Fibroblast of upper back skin (primary cell): ENCODE results near the gene PCK2.
"Not testable (repeated sequence)": the region's sequence is repeated elsewhere in the genome, so short reads cannot be mapped to it uniquely, and the experiment has no call there.

ENCODE experiments used
- DNase-seq: peaks from one replicate; pipeline ENCODE4 v3.0.0-alpha.2; 2013

Gene PCK2

GRCh38 chr14:24093901-24094840 is at the start of gene PCK2:
Gene PCK2 (plus strand): TSS chr14:24094311. CDS start chr14:24094406, 95 bp downstream.
- DNase-seq, result peak; percentile 98

GRCh38 chr14:24049002-24049401 is 45.1 kb upstream of the PCK2 start:
- DNase-seq, result not testable (repeated sequence)

GRCh38 chr14:24050753-24051152 is 43.4 kb upstream of the PCK2 start:
- DNase-seq, result not testable (repeated sequence)

- no peak for DNase-seq
These were observed 42.8 kb upstream of the PCK2 start for GRCh38 chr14:24051176-24051788.

- peak; percentile 47 for DNase-seq
These were observed 42.1 kb upstream of the PCK2 start, which contains the start of gene CARMIL3 for GRCh38 chr14:24051789-24052655. Gene CARMIL3 (plus strand): TSS chr14:24052009. CDS start chr14:24052154, 145 bp downstream.

GRCh38 chr14:24052656-24053547 is 41.2 kb upstream of the PCK2 start:
- no peak for DNase-seq

GRCh38 chr14:24053548-24054323 is 40.4 kb upstream of the PCK2 start:
- no peak for DNase-seq

GRCh38 chr14:24054324-24054641 is 39.8 kb upstream of the PCK2 start:
- no peak for DNase-seq

- no peak for DNase-seq
These were observed 39.5 kb upstream of the PCK2 start for GRCh38 chr14:24054646-24055045.

- no peak for DNase-seq
These were observed 37.9 kb upstream of the PCK2 start for GRCh38 chr14:24055971-24056799.

- DNase-seq, result no peak
These were observed 37.3 kb upstream of the PCK2 start for GRCh38 chr14:24056800-24057184.

GRCh38 chr14:24057271-24057670 is 36.8 kb upstream of the PCK2 start:
- no peak for DNase-seq

- no peak for DNase-seq
These were observed 36.2 kb upstream of the PCK2 start for GRCh38 chr14:24057867-24058259.

GRCh38 chr14:24058260-24058950 is 35.7 kb upstream of the PCK2 start:
- DNase-seq, result peak; percentile 77

GRCh38 chr14:24058951-24059475 is 35.1 kb upstream of the PCK2 start:
- DNase-seq, result no peak

GRCh38 chr14:24059841-24060388 is 34.2 kb upstream of the PCK2 start:
- DNase-seq, result no peak

- DNase-seq, result no peak
These were observed 33.7 kb upstream of the PCK2 start for GRCh38 chr14:24060443-24060842.

- no peak for DNase-seq
These were observed 32.9 kb upstream of the PCK2 start for GRCh38 chr14:24060984-24061913.
